SH-SY5Y (cell line): ENCODE results near the gene PSEN2.

Experiments used
- GATA2 ChIP-seq: IDR thresholded peaks from 2 replicates; pipeline ENCODE4 v1.6.1; 2011; ENCODE audit warnings: mild to moderate bottlenecking, low read depth, low read length
- GATA3 ChIP-seq: IDR thresholded peaks from 2 replicates; pipeline ENCODE4 v1.6.1; 2011; ENCODE audit warnings: low read depth, mild to moderate bottlenecking, low read length, moderate library complexity

Gene PSEN2

GRCh38 chr1:226943927-226944326 is 73.5 kb downstream of the PSEN2 start:
- TF ChIP-seq GATA2 = no peak
- no peak for TF ChIP-seq GATA3

- no peak for TF ChIP-seq GATA3
- TF ChIP-seq GATA2 = no peak
Observed at GRCh38 chr1:226945106-226945857, 74.9 kb downstream of the PSEN2 start.
